Measurements from ENCODE around the gene IL13RA1. TPM values are rescaled to one million over a fixed set of nuclear protein-coding genes. Genes with fewer than 3 reads are reported as not detected.
A peak's percentile ranks its signal among the peaks of the same experiment; 100 is the strongest.

The IL13RA1 gene
- total and polyA plus RNA-seq, 2 of the 13 experiments (the other 11 are each of a cell fraction or from before 2014, with no cell fraction given): 56.6 to 73.5 TPM

DNA sequence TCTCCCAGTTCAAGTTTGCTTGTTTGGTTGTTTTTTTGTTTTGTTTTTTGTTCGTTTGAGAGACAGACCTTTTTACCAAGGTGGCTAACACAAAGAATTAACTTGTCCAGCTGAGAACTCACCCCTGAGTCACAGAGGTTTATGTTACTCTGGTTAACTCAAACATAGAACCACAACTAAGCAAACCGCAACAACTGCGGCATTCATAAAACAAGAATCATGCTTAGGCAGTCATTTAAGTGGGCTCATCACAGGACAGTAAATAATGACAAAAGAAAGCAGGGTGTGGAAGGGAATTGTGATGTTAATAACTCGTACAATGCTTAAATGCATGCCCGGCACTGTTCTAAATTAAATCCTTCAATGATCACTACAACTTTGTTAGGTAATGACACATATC lies 24.7 kb upstream of the IL13RA1 start (continued):
- TF ChIP-seq, protein P1, sequence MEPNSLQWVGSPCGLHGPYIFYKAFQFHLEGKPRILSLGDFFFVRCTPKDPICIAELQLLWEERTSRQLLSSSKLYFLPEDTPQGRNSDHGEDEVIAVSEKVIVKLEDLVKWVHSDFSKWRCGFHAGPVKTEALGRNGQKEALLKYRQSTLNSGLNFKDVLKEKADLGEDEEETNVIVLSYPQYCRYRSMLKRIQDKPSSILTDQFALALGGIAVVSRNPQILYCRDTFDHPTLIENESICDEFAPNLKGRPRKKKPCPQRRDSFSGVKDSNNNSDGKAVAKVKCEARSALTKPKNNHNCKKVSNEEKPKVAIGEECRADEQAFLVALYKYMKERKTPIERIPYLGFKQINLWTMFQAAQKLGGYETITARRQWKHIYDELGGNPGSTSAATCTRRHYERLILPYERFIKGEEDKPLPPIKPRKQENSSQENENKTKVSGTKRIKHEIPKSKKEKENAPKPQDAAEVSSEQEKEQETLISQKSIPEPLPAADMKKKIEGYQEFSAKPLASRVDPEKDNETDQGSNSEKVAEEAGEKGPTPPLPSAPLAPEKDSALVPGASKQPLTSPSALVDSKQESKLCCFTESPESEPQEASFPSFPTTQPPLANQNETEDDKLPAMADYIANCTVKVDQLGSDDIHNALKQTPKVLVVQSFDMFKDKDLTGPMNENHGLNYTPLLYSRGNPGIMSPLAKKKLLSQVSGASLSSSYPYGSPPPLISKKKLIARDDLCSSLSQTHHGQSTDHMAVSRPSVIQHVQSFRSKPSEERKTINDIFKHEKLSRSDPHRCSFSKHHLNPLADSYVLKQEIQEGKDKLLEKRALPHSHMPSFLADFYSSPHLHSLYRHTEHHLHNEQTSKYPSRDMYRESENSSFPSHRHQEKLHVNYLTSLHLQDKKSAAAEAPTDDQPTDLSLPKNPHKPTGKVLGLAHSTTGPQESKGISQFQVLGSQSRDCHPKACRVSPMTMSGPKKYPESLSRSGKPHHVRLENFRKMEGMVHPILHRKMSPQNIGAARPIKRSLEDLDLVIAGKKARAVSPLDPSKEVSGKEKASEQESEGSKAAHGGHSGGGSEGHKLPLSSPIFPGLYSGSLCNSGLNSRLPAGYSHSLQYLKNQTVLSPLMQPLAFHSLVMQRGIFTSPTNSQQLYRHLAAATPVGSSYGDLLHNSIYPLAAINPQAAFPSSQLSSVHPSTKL (CRISPR knock-in tag; IDR thresholded peaks at IDR 0.05): peak; percentile 34; the same call in 1 of the 2 replicates
- TF ChIP-seq, protein P2, sequence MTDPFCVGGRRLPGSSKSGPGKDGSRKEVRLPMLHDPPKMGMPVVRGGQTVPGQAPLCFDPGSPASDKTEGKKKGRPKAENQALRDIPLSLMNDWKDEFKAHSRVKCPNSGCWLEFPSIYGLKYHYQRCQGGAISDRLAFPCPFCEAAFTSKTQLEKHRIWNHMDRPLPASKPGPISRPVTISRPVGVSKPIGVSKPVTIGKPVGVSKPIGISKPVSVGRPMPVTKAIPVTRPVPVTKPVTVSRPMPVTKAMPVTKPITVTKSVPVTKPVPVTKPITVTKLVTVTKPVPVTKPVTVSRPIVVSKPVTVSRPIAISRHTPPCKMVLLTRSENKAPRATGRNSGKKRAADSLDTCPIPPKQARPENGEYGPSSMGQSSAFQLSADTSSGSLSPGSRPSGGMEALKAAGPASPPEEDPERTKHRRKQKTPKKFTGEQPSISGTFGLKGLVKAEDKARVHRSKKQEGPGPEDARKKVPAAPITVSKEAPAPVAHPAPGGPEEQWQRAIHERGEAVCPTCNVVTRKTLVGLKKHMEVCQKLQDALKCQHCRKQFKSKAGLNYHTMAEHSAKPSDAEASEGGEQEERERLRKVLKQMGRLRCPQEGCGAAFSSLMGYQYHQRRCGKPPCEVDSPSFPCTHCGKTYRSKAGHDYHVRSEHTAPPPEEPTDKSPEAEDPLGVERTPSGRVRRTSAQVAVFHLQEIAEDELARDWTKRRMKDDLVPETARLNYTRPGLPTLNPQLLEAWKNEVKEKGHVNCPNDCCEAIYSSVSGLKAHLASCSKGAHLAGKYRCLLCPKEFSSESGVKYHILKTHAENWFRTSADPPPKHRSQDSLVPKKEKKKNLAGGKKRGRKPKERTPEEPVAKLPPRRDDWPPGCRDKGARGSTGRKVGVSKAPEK (CRISPR knock-in tag; IDR thresholded peaks at IDR 0.05; ENCODE audit: borderline replicate concordance): no peak
- TF ChIP-seq, protein P3, sequence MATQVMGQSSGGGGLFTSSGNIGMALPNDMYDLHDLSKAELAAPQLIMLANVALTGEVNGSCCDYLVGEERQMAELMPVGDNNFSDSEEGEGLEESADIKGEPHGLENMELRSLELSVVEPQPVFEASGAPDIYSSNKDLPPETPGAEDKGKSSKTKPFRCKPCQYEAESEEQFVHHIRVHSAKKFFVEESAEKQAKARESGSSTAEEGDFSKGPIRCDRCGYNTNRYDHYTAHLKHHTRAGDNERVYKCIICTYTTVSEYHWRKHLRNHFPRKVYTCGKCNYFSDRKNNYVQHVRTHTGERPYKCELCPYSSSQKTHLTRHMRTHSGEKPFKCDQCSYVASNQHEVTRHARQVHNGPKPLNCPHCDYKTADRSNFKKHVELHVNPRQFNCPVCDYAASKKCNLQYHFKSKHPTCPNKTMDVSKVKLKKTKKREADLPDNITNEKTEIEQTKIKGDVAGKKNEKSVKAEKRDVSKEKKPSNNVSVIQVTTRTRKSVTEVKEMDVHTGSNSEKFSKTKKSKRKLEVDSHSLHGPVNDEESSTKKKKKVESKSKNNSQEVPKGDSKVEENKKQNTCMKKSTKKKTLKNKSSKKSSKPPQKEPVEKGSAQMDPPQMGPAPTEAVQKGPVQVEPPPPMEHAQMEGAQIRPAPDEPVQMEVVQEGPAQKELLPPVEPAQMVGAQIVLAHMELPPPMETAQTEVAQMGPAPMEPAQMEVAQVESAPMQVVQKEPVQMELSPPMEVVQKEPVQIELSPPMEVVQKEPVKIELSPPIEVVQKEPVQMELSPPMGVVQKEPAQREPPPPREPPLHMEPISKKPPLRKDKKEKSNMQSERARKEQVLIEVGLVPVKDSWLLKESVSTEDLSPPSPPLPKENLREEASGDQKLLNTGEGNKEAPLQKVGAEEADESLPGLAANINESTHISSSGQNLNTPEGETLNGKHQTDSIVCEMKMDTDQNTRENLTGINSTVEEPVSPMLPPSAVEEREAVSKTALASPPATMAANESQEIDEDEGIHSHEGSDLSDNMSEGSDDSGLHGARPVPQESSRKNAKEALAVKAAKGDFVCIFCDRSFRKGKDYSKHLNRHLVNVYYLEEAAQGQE (IDR thresholded peaks at IDR 0.05; ENCODE audit: borderline replicate concordance in 1 of 2, low read depth in 1 of 2, low read length in 2 of 2): no peak
- TF ChIP-seq ZNF282 (IDR thresholded peaks at IDR 0.05; ENCODE audit: partially characterized antibody): no peak
- TF ChIP-seq POLR2A (IDR thresholded peaks at IDR 0.05; ENCODE audit: insufficient read depth in 1 of 2, low read depth in 2 of 2, low read length in 2 of 2): no peak
- no peak for TF ChIP-seq ZNF562 (CRISPR knock-in tag; IDR thresholded peaks at IDR 0.05; ENCODE audit: borderline replicate concordance)
- no peak for TF ChIP-seq ZNF138 (CRISPR knock-in tag; IDR thresholded peaks at IDR 0.05; ENCODE audit: low read depth)
- TF ChIP-seq, protein P4, sequence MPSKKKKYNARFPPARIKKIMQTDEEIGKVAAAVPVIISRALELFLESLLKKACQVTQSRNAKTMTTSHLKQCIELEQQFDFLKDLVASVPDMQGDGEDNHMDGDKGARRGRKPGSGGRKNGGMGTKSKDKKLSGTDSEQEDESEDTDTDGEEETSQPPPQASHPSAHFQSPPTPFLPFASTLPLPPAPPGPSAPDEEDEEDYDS (CRISPR knock-in tag; IDR thresholded peaks at IDR 0.05): no peak
- TF ChIP-seq FOSL2 (CRISPR knock-in tag; IDR thresholded peaks at IDR 0.05): peak; percentile 60
- no peak for TF ChIP-seq NFKBIZ (CRISPR knock-in tag; IDR thresholded peaks at IDR 0.05)
- TF ChIP-seq ZNF776 (CRISPR knock-in tag; IDR thresholded peaks at IDR 0.05): no peak
- TF ChIP-seq PAWR (CRISPR knock-in tag; IDR thresholded peaks at IDR 0.05; ENCODE audit: borderline replicate concordance): no peak
- TF ChIP-seq PHF21A (CRISPR knock-in tag; IDR thresholded peaks at IDR 0.05): no peak
- no peak for TF ChIP-seq SMAD3 (CRISPR knock-in tag; IDR thresholded peaks at IDR 0.05)
- no peak for TF ChIP-seq ZBTB26 (CRISPR knock-in tag; IDR thresholded peaks at IDR 0.05; ENCODE audit: borderline replicate concordance)
- TF ChIP-seq CENPX (CRISPR knock-in tag; IDR thresholded peaks at IDR 0.05): no peak
- no peak for TF ChIP-seq ZNF816 (CRISPR knock-in tag; IDR thresholded peaks at IDR 0.05; ENCODE audit: borderline replicate concordance)
- peak; percentile 50; the same call in 1 of the 2 replicates for TF ChIP-seq SOX13 (IDR thresholded peaks at IDR 0.05)
- TF ChIP-seq SOX13 (CRISPR knock-in tag; conservative IDR thresholded peaks at IDR 0.05 in 1 of 2, IDR thresholded peaks at IDR 0.05 in 1 of 2): peak in 1 of 2 experiments; percentile 86; a peak in 2 of 4 replicates
